KMS-11 (cell line): ENCODE results near the gene CRAMP1.
"Not testable (repeated sequence)": the region's sequence is repeated elsewhere in the genome, so short reads cannot be mapped to it uniquely, and the experiment has no call there.

Source experiments
- H2AFZ ChIP-seq: fragments of 200-600 bp; sonication (generic); 2 replicates; pipeline ENCODE4 v1.6.1; 2016; ENCODE audit warnings: antibody characterized with exemption, mixed run types, low read depth
- H3K27ac ChIP-seq: fragments of 200-600 bp; sonication (generic); 2 replicates; pipeline ENCODE4 v1.6.1; 2016; ENCODE audit warnings: mild to moderate bottlenecking, mixed run types
- H3K27me3 ChIP-seq: fragments of 200-600 bp; sonication (generic); 2 replicates; pipeline ENCODE4 v1.6.1; 2017; ENCODE audit warnings: mild to moderate bottlenecking, low read depth, mixed run types, moderate library complexity; ENCODE audit not compliant: insufficient read depth
- H3K36me3 ChIP-seq: fragments of 200-600 bp; sonication (generic); 2 replicates; pipeline ENCODE4 v1.6.1; 2017; ENCODE audit warnings: mild to moderate bottlenecking, mixed run types; ENCODE audit not compliant: insufficient read depth
- H3K4me1 ChIP-seq: fragments of 200-600 bp; sonication (generic); 2 replicates; pipeline ENCODE4 v1.6.1; 2016; ENCODE audit warnings: mild to moderate bottlenecking, low read depth, mixed run types; ENCODE audit not compliant: poor library complexity, severe bottlenecking
- H3K4me2 ChIP-seq: fragments of 200-600 bp; sonication (generic); 2 replicates; pipeline ENCODE4 v1.7.0; 2016; ENCODE audit warnings: mild to moderate bottlenecking, mixed run types
- H3K4me3 ChIP-seq: fragments of 200-600 bp; sonication (generic); IDR thresholded peaks from 2 replicates; pipeline ENCODE4 v1.6.1; 2017; ENCODE audit warnings: low read depth, low read length, mixed read lengths; ENCODE audit not compliant: insufficient read depth
- H3K79me2 ChIP-seq: fragments of 200-600 bp; sonication (generic); 2 replicates; pipeline ENCODE4 v1.6.1; 2016; ENCODE audit warnings: low read depth, mixed run types; ENCODE audit not compliant: insufficient read depth
- H3K9ac ChIP-seq: fragments of 200-600 bp; sonication (generic); 2 replicates; pipeline ENCODE4 v1.6.1; 2016; ENCODE audit warnings: mild to moderate bottlenecking, mixed run types
- H4K20me1 ChIP-seq: fragments of 200-600 bp; sonication (generic); 2 replicates; pipeline ENCODE4 v1.6.1; 2016; ENCODE audit warnings: mild to moderate bottlenecking, mixed run types; ENCODE audit not compliant: insufficient read depth
- TF ChIP-seq, protein P1 (sequence below): fragments of 200-600 bp; sonication (generic); conservative IDR thresholded peaks from 2 replicates; pipeline ENCODE4 v1.6.1; 2017; ENCODE audit warnings: low read depth, mild to moderate bottlenecking, antibody characterized with exemption, low read length, moderate library complexity, mixed read lengths

Gene CRAMP1

GRCh38 chr16:1715220-1715619 lies 103.1 kb downstream of the CRAMP1 start:
- no peaks in the 10 kb centered on the region for H3K4me1 ChIP-seq
- H3K36me3 ChIP-seq: no peaks in the 10 kb centered on the region
- H4K20me1 ChIP-seq: no peaks in the 10 kb centered on the region
- TF ChIP-seq, protein P1, sequence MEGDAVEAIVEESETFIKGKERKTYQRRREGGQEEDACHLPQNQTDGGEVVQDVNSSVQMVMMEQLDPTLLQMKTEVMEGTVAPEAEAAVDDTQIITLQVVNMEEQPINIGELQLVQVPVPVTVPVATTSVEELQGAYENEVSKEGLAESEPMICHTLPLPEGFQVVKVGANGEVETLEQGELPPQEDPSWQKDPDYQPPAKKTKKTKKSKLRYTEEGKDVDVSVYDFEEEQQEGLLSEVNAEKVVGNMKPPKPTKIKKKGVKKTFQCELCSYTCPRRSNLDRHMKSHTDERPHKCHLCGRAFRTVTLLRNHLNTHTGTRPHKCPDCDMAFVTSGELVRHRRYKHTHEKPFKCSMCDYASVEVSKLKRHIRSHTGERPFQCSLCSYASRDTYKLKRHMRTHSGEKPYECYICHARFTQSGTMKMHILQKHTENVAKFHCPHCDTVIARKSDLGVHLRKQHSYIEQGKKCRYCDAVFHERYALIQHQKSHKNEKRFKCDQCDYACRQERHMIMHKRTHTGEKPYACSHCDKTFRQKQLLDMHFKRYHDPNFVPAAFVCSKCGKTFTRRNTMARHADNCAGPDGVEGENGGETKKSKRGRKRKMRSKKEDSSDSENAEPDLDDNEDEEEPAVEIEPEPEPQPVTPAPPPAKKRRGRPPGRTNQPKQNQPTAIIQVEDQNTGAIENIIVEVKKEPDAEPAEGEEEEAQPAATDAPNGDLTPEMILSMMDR: no peak
- no peak overlapping the region for H3K9ac ChIP-seq
- H3K4me2 ChIP-seq: no peak overlapping the region
- H3K79me2 ChIP-seq: peaks cover 46% of the 10 kb centered on the region
- H3K27me3 ChIP-seq: no peaks in the 10 kb centered on the region
- H3K27ac ChIP-seq: no peak overlapping the region
- H2AFZ ChIP-seq: no peak overlapping the region
- no peak overlapping the region for H3K4me3 ChIP-seq

DNA sequence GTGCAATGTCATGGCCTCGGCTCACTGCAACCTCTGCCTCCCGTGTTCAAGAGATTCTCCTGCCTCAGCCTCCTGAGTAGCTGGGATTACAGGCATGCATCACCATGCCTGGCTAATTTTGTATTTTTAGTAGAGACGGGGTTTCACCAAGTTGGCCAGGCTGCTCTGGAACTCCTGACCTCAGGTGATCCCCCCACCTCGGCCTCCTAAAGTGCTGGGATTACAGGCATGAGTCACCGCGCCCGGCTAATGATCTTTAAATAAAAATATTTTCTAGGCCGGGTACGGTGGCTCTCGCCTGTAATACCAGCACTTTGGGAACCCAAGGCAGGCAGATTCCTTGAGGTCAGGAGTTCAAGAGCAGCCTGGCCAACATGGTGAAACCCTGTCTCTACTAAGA lies 106.1 kb downstream of the CRAMP1 start:
- H3K4me3 ChIP-seq, H3K27ac ChIP-seq, H3K9ac ChIP-seq, H4K20me1 ChIP-seq, H3K27me3 ChIP-seq, H2AFZ ChIP-seq, H3K36me3 ChIP-seq, H3K4me2 ChIP-seq: not testable (repeated sequence)
- Histone ChIP-seq H3K79me2 (peaks cover 50% of the 10 kb centered on the region), H3K4me1 (peaks cover 24% of the 10 kb centered on the region)

- not testable (repeated sequence) for H3K4me3 ChIP-seq, H3K4me2 ChIP-seq, H4K20me1 ChIP-seq, H3K9ac ChIP-seq, H3K27ac ChIP-seq, H3K27me3 ChIP-seq, H3K36me3 ChIP-seq, H2AFZ ChIP-seq
- H3K79me2 ChIP-seq: peaks cover 47% of the 10 kb centered on the region
- peaks cover 38% of the 10 kb centered on the region for H3K4me1 ChIP-seq
These were observed 107.5 kb downstream of the CRAMP1 start for GRCh38 chr16:1719559-1720229.

DNA sequence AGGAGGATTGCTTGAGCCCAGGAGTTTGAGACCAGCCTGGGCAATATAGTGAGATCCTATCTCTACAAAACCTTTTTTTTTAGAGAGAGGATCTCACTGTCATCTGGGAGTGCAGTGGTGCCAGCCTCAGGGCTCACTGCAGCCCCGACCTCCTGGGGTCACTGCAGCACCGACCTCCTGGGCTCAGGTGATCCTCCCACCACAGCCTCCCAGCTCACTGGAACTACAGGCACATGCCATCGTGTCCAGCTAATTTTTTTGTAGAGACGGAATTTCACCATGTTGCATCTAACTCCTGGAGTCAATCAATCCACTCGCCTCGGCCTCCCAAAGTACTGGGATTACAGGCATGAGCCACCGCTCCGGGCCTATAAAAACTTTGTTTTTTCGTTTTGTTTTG lies 109.2 kb downstream of the CRAMP1 start:
- H4K20me1 ChIP-seq: no peaks in the 10 kb centered on the region
- H3K4me3 ChIP-seq: no peak overlapping the region
- H3K79me2 ChIP-seq: peaks cover 43% of the 10 kb centered on the region
- TF ChIP-seq, protein P1: no peak
- H3K9ac ChIP-seq: no peak overlapping the region
- no peaks in the 10 kb centered on the region for H3K36me3 ChIP-seq
- no peaks in the 10 kb centered on the region for H3K27me3 ChIP-seq
- no peak overlapping the region for H2AFZ ChIP-seq
- no peak overlapping the region; the same call in 1 of the 2 replicates for H3K27ac ChIP-seq
- H3K4me1 ChIP-seq: peaks cover 38% of the 10 kb centered on the region
- H3K4me2 ChIP-seq: peak overlapping the region; percentile 54; the same call in 1 of the 2 replicates

DNA sequence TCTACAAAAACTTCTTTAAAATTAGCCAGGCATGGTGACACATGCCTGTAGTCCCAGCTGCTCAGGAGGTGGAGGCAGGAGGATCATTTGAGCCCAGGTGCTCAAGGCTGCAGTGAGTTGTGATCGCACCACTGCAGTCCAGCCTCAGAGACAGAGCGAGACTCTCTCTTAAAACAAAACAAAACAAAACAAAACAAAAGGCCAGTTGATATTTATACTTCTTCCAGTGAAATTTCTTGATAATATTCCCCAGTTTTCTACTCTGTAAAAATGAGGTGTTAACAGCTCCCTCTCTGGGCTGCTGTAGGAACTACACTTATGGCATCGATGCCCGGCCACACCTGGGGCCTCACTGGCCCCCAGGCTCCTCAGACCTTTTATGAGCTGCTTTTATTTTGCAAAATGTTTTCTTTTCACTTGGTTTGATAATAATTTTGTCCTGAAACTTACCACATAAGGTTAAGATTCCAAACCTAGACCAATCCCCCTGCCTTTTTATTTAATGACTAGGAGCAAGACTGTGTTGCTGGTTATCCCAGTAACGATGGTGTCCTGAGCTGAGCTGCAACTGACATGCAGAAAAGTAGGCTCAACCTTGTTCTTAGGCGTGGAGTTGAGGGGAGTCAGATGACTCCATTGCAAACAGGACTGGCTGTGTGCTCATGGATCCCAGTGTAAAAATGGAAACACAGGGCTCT lies 111.4 kb downstream of the CRAMP1 start:
- TF ChIP-seq, protein P1: peak; percentile 97
- Histone ChIP-seq H3K27me3 (no peaks in the 10 kb centered on the region), H3K79me2 (peaks cover 27% of the 10 kb centered on the region), H4K20me1 (no peaks in the 10 kb centered on the region), H2AFZ (no peak overlapping the region), H3K4me1 (peaks cover 38% of the 10 kb centered on the region), H3K27ac (no peak overlapping the region), H3K36me3 (no peaks in the 10 kb centered on the region), H3K9ac (no peak overlapping the region), H3K4me2 (peak overlapping the region; percentile 54; the same call in 1 of the 2 replicates), H3K4me3 (no peak overlapping the region)
